HepG2 (cell line): Measurements from ENCODE around the gene SPI1. TPM values are rescaled to one million over a fixed set of nuclear protein-coding genes. Genes with fewer than 3 reads are reported as not detected.
A peak's percentile ranks its signal among the peaks of the same experiment; 100 is the strongest.

ENCODE experiments used
- ATAC-seq: fragments of 200-7000 bp; cut with Tn5 transposase; 3 replicates; pipeline ENCODE4 v1.9.1; 2020; ENCODE audit warnings: mild to moderate bottlenecking, moderate library complexity
- BruUV-seq: library from RNA; stranded (reverse); fragments of 400-500 nt; replicated peaks from 2 replicates; lab custom pipeline; 2021; lab: Mats Ljungman, UMichigan
- CTCF ChIA-PET: fragments of 300-600 bp; formaldehyde crosslinking; extraction: SDS; loops from one replicate; lab custom pipeline; 2021; ENCODE audit warnings: low total read pairs, inconsistent platforms, low intra/inter-chr PET ratio; lab: Yijun Ruan, JAX
- POLR2A ChIA-PET: fragments of 350-600 bp; sonication (Branson Sonifier 250); formaldehyde crosslinking; loops from one replicate; lab custom pipeline; 2020; ENCODE audit warnings: antibody characterized with exemption, inconsistent platforms; lab: Yijun Ruan, JAX
- DNase-seq: peaks from one replicate; pipeline ENCODE4 v3.0.0-alpha.2; 2015; ENCODE audit warnings: low spot score
- FAIRE-seq: peaks from 3 replicates; lab custom pipeline; 2011; peaks lifted over from hg19 to GRCh38; lab: Jason Lieb, UNC
- H2AFZ ChIP-seq: one replicate; pipeline ENCODE4 v1.6.1; 2011; ENCODE audit warnings: low read length, inconsistent platforms
- H3K27ac ChIP-seq: fragments of 300-600 bp; 3 replicates; pipeline ENCODE4 v1.8.0; 2011; ENCODE audit warnings: mixed run types, mild to moderate bottlenecking, mixed read lengths, low read length, inconsistent platforms; ENCODE audit not compliant: insufficient read depth; ENCODE audit errors: extremely low read length
- H3K27me3 ChIP-seq, 2 experiments: fragments of 200-600 bp in 1 of 2; 2 replicates in 1 of 2; 3 replicates in 1 of 2; pipeline versions ENCODE4 v1.6.0 to v1.8.0; 2011; ENCODE audit warnings: low read length in 2 of 2, mild to moderate bottlenecking in 2 of 2, moderate library complexity in 2 of 2, inconsistent platforms in 1 of 2; ENCODE audit not compliant: insufficient read depth in 2 of 2, control insufficient read depth in 1 of 2
- H3K36me3 ChIP-seq, 2 experiments: fragments of 200-600 bp in 1 of 2; replicated peaks in 1 of 2; 2 replicates in 1 of 2; 3 replicates in 1 of 2; pipeline versions ENCODE4 v1.5.1 to v1.8.0; 2011; ENCODE audit warnings: low read length in 2 of 2, inconsistent platforms in 1 of 2; ENCODE audit not compliant: insufficient read depth in 2 of 2, control insufficient read depth in 1 of 2
- H3K4me1 ChIP-seq: 2 replicates; pipeline ENCODE4 v1.5.1; 2012; ENCODE audit warnings: low read length, inconsistent platforms; ENCODE audit not compliant: insufficient read depth
- H3K4me2 ChIP-seq: 2 replicates; pipeline ENCODE4 v1.6.0; 2011; ENCODE audit warnings: low read depth, low read length, inconsistent platforms
- H3K4me3 ChIP-seq, 3 experiments: fragments of 200-600 bp in 1 of 3; sonication (generic), shearing (Covaris generic) in 1 of 3; replicated peaks in 1 of 3; 2 replicates each; pipeline ENCODE4 v1.5.1; 2011 to 2016; ENCODE audit warnings: low read length in 3 of 3, inconsistent platforms in 2 of 3, low read depth in 2 of 3, mild to moderate bottlenecking in 2 of 3, control low read depth in 1 of 3, mixed read lengths in 1 of 3; ENCODE audit not compliant: insufficient read depth in 1 of 3
- H3K79me2 ChIP-seq: one replicate; pipeline ENCODE4 v1.6.1; 2011; ENCODE audit warnings: low read length, inconsistent platforms; ENCODE audit not compliant: insufficient read depth
- H3K9ac ChIP-seq: 2 replicates; pipeline ENCODE4 v1.6.0; 2011; ENCODE audit warnings: mild to moderate bottlenecking, low read depth, low read length, inconsistent platforms; ENCODE audit not compliant: insufficient read depth
- H3K9me3 ChIP-seq: 2 replicates; pipeline ENCODE4 v1.5.1; 2012; ENCODE audit warnings: mild to moderate bottlenecking, low read length
- H4K20me1 ChIP-seq: 2 replicates; pipeline ENCODE4 v1.6.0; 2011; ENCODE audit warnings: inconsistent platforms, mild to moderate bottlenecking, low read length, moderate library complexity; ENCODE audit not compliant: insufficient read depth
- EZH2 ChIP-seq: conservative IDR thresholded peaks from 2 replicates; pipeline ENCODE4 v1.6.1; 2012; ENCODE audit warnings: mild to moderate bottlenecking, low read depth, low read length, moderate library complexity
- KDM5A ChIP-seq: fragments of 200-600 bp; sonication (generic); IDR thresholded peaks from 2 replicates; pipeline ENCODE4 v1.7.0; 2018; ENCODE audit warnings: antibody characterized with exemption, mild to moderate bottlenecking, low read length, borderline replicate concordance
- KMT2A ChIP-seq: sonication (generic); formaldehyde crosslinking; IDR thresholded peaks from 2 replicates; pipeline ENCODE4 v1.4.0; 2020; ENCODE audit warnings: missing genetic modification reagents
- MAFF ChIP-seq: IDR thresholded peaks from 2 replicates; pipeline ENCODE4 v1.6.1; 2011; ENCODE audit warnings: low read depth, low read length, improper control_type of control experiment
- MAFK ChIP-seq, 2 experiments: IDR thresholded peaks in 1 of 2; conservative IDR thresholded peaks in 1 of 2; 2 replicates each; pipeline ENCODE4 v1.6.1; 2011; ENCODE audit warnings: improper control_type of control experiment in 2 of 2, low read length in 2 of 2
- MYNN ChIP-seq: sonication (generic); formaldehyde crosslinking; IDR thresholded peaks from 2 replicates; pipeline ENCODE4 v1.4.0; 2020; ENCODE audit warnings: mild to moderate bottlenecking, low read depth, missing genetic modification reagents
- SOX6 ChIP-seq, 2 experiments: fragments of 450-650 bp in 1 of 2; sonication (generic) in 1 of 2; formaldehyde crosslinking in 1 of 2; IDR thresholded peaks; 2 replicates each; pipeline versions ENCODE4 v1.4.0 to v1.6.1; 2017 to 2020; ENCODE audit warnings: antibody characterized with exemption in 1 of 2, mild to moderate bottlenecking in 1 of 2, missing genetic modification reagents in 1 of 2
- TGIF2 ChIP-seq: IDR thresholded peaks from 2 replicates; pipeline ENCODE4 v1.6.1; 2016; ENCODE audit warnings: control low read depth, missing compliant biosample characterization
- ZBTB3 ChIP-seq: sonication (generic); formaldehyde crosslinking; IDR thresholded peaks from 2 replicates; pipeline ENCODE4 v1.4.0; 2020; ENCODE audit warnings: low read depth, mild to moderate bottlenecking, moderate library complexity, missing genetic modification reagents, borderline replicate concordance
- ZFX ChIP-seq: sonication (generic); formaldehyde crosslinking; IDR thresholded peaks from 2 replicates; pipeline ENCODE4 v1.4.0; 2020; ENCODE audit warnings: mild to moderate bottlenecking, low read depth, missing genetic modification reagents, moderate library complexity
- ZNF572 ChIP-seq: sonication (generic); formaldehyde crosslinking; IDR thresholded peaks from 2 replicates; pipeline ENCODE4 v1.5.1; 2020; ENCODE audit warnings: mild to moderate bottlenecking, missing genetic modification reagents
- WGBS: methylation state at CpG from one replicate; pipeline ENCODE4 v1.1.6; 2017; ENCODE audit warnings: low lambda C conversion rate; 5-methylcytosine and 5-hydroxymethylcytosine counted together
- in situ Hi-C: cut with HindIII; loops from 2 replicates; pipeline ENCODE4 v1.10.0; 2017; ENCODE audit warnings: low pct_unique_long_range_greater_than_20kb; ENCODE audit not compliant: extremely low pct_ligation_motif_present
- intact Hi-C: fragments of 100-400 bp; cut with micrococcal nuclease; formaldehyde crosslinking; loops from one replicate; pipeline ENCODE4 v1.10.0; 2022; ENCODE audit not compliant: unreplicated experiment
- polyA plus RNA-seq, 8 experiments: library from polyadenylated mRNA; depleted of rRNA in 3 of 8; stranded (reverse) in 7 of 8; unstranded in 1 of 8; fragments of >200 nt; fragmentation: Illumina TruSeq in 4 of 8; extraction: Trizol in 4 of 8; gene quantifications; 2 replicates each; pipeline versions ENCODE4 v1.2.1 to v1.2.3, GENCODE V29; 2011 to 2016; ENCODE audit warnings: low read depth in 4 of 8, missing spikeins in 1 of 8, mixed read lengths in 1 of 8; ENCODE audit not compliant: insufficient read depth in 1 of 8
- total RNA-seq, 5 experiments: library from RNA; depleted of rRNA; stranded (reverse); fragments of >200 nt; fragmentation: Illumina TruSeq; extraction: Trizol; gene quantifications; 2 replicates each; pipeline ENCODE4 v1.2.3, GENCODE V29; 2016; ENCODE audit warnings: low read depth in 1 of 5

SPI1 gene
- total and polyA plus RNA-seq, 2 of the 13 experiments (the other 11 are each of a cell fraction or from before 2014, with no cell fraction given): not detected

GRCh38 chr11:47394050-47394321 is 15.6 kb upstream of the SPI1 start:
- Histone ChIP-seq H3K79me2 (no peaks in the 10 kb centered on the region), H3K9me3 (no peaks in the 10 kb centered on the region), H3K27ac (no peak overlapping the region), H3K27me3 (peaks cover 0 to 16% of the 10 kb centered on the region in 2 experiments; a peak in 2 of 5 replicates), H3K9ac (no peak overlapping the region), H2AFZ (no peak overlapping the region), H3K4me2 (no peak overlapping the region), H3K4me3 (no peak overlapping the region), H3K4me1 (peaks cover 55% of the 10 kb centered on the region), H3K36me3 (no peaks in the 10 kb centered on the region), H4K20me1 (no peaks in the 10 kb centered on the region)
- WGBS: 89% methylated on average over 9 of the region's 9 CpGs
- ChIA-PET POLR2A (no interaction called here), CTCF (no interaction called here)
- intact Hi-C loops (no loop called here), in situ Hi-C loops (no loop called here)
- no TSS peak for BruUV-seq
- TF ChIP-seq MYNN (no peak), SOX6 (IDR thresholded peaks at IDR 0.05) (no peak), SOX6 (CRISPR knock-in tag; IDR thresholded peaks at IDR 0.05) (no peak), TGIF2 (CRISPR knock-in tag) (no peak), ZNF572 (no peak), ZBTB3 (CRISPR knock-in tag) (no peak), EZH2 (no peak), KDM5A (no peak)
- DNase-seq: no peak
- no peak for FAIRE-seq
- ATAC-seq: no peak

GRCh38 chr11:47393163-47394049 is 15.1 kb upstream of the SPI1 start:
- POLR2A ChIA-PET: interaction anchor here (1.0 to 1.1 kb wide), 2 partner anchors 19 to 33 kb away, joined by 3 to 7 read pairs; partner anchors contain the start of gene PSMC3
- CTCF ChIA-PET: no interaction called here
- DNase-seq (no peak), ATAC-seq (peak; percentile 19), FAIRE-seq (no peak)
- Histone ChIP-seq H3K4me3 (peak overlapping the region in 2 of 3 experiments; percentile 11 to 52; a peak in 2 of 6 replicates), H3K36me3 (no peaks in the 10 kb centered on the region), H3K4me2 (peak overlapping the region; percentile 65), H3K27me3 (peaks cover 0 to 13% of the 10 kb centered on the region in 2 experiments; a peak in 2 of 5 replicates), H3K9ac (no peak overlapping the region), H3K9me3 (no peaks in the 10 kb centered on the region), H3K27ac (no peak overlapping the region), H3K79me2 (no peaks in the 10 kb centered on the region), H2AFZ (peak overlapping the region; percentile 72), H4K20me1 (no peaks in the 10 kb centered on the region), H3K4me1 (peaks cover 55% of the 10 kb centered on the region)
- 54% methylated on average over 9 of the region's 20 CpGs for WGBS
- no TSS peak for BruUV-seq
- in situ Hi-C loops: no loop called here
- intact Hi-C loops: no loop called here
- peak; percentile 30; the same call in 1 of the 2 replicates for TF ChIP-seq MAFF
- TF ChIP-seq ZFX (CRISPR knock-in tag): peak; percentile 31; the same call in 1 of the 2 replicates
- no peak for TF ChIP-seq KMT2A (CRISPR knock-in tag)
- TF ChIP-seq MAFK (conservative IDR thresholded peaks at IDR 0.05 in 1 of 2, IDR thresholded peaks at IDR 0.05 in 1 of 2; ENCODE audit: low read length in 2 of 2): peak; percentile 22 to 35; a peak in 2 of 4 replicates
